ENCODE measurements around the gene ZC3H4. TPM values are rescaled to one million over a fixed set of nuclear protein-coding genes. Genes with fewer than 3 reads are reported as not detected.
A peak's percentile ranks its signal among the peaks of the same experiment; 100 is the strongest.

Gene ZC3H4
- total and polyA plus RNA-seq, 2 of the 8 experiments (the other 6 are each of a cell fraction or from before 2014, with no cell fraction given), result 6.6 to 92.0 TPM

GRCh38 chr19:47133021-47133471 lies 19.5 kb upstream of the ZC3H4 start:
- Histone ChIP-seq H4K5ac (ENCODE audit: insufficient read length, low read depth, low read length) (no peak overlapping the region), H3K79me1 (ENCODE audit: low read depth, low read length) (no peaks in the 10 kb centered on the region; the same call in 1 of the 2 replicates), H3K27ac (ENCODE audit: low read depth, low read length) (no peak overlapping the region), H3K14ac (ENCODE audit: insufficient read length) (no peak overlapping the region), H2AFZ (ENCODE audit: low read length) (no peak overlapping the region), H2BK120ac (replicated peaks; ENCODE audit: low read depth, low read length) (no peak overlapping the region), H3K4ac (replicated peaks; ENCODE audit: insufficient read length, low read depth, low read length) (no peak overlapping the region), H3K4me2 (ENCODE audit: insufficient read depth in 1 of 2, low read depth in 2 of 2, low read length in 2 of 2) (peak overlapping the region; percentile 76 to 82; a peak in 3 of 4 replicates), H4K8ac (ENCODE audit: extremely low read depth, insufficient read depth, low read length) (no peak overlapping the region), H2BK15ac (ENCODE audit: low read length) (no peak overlapping the region), H3K27me3 (replicated peaks in 1 of 4; ENCODE audit: control insufficient read depth in 3 of 4, extremely low read depth in 1 of 4, insufficient read depth in 3 of 4, low read length in 3 of 4) (no peaks in the 10 kb centered on the region), H3K23me2 (ENCODE audit: low read depth, low read length) (peaks cover 5% of the 10 kb centered on the region; the same call in 1 of the 2 replicates), H2BK12ac (ENCODE audit: low read depth, low read length) (no peak overlapping the region), H4K91ac (replicated peaks; ENCODE audit: insufficient read length, low read length) (no peak overlapping the region), H3K4me1 (replicated peaks in 1 of 4; ENCODE audit: control insufficient read depth in 3 of 4, insufficient read depth in 4 of 4, low read length in 3 of 4) (peaks cover 0 to 8% (median 7%) of the 10 kb centered on the region in 4 experiments; a peak in 5 of 7 replicates), H2AK5ac (ENCODE audit: low read depth, low read length) (no peak overlapping the region), H3K56ac (replicated peaks; ENCODE audit: insufficient read length, low read depth, low read length) (no peak overlapping the region), H3K9ac (replicated peaks in 1 of 4; ENCODE audit: extremely low read depth in 1 of 4, low read depth in 3 of 4, low read length in 3 of 4) (no peak overlapping the region; a peak in 1 of 7 replicates), H3K18ac (ENCODE audit: extremely low read depth, low read length) (no peak overlapping the region), H3K4me3 (ENCODE audit: extremely low read depth in 1 of 4, insufficient read depth in 2 of 4, low read depth in 3 of 4, low read length in 4 of 4) (peak overlapping the region in 2 of 4 experiments; percentile 90; a peak in 3 of 8 replicates), H3K9me3 (ENCODE audit: insufficient read depth in 2 of 2, low read depth in 1 of 2, low read length in 1 of 2) (no peaks in the 10 kb centered on the region), H3K79me2 (ENCODE audit: control insufficient read depth in 1 of 2, insufficient read depth in 2 of 2, low read length in 2 of 2) (peaks cover 56 to 74% of the 10 kb centered on the region in 2 experiments), H3K23ac (ENCODE audit: insufficient read length) (no peak overlapping the region), H2BK5ac (ENCODE audit: low read depth, low read length) (no peak overlapping the region), H4K20me1 (replicated peaks in 1 of 2; ENCODE audit: control insufficient read depth in 1 of 2, insufficient read depth in 2 of 2, low read length in 2 of 2) (peaks cover 26 to 31% of the 10 kb centered on the region in 2 experiments), H3K36me3 (ENCODE audit: control insufficient read depth in 2 of 4, insufficient read depth in 4 of 4, low read length in 3 of 4) (peaks cover 0 to 22% (median 1%) of the 10 kb centered on the region in 4 experiments; a peak in 4 of 8 replicates), H2BK20ac (ENCODE audit: low read length) (no peak overlapping the region)
- ChIA-PET POLR2A (ENCODE audit: partially characterized antibody) (interaction anchor here (1.1 to 5.5 kb wide), 8 partner anchors 9 to 93 kb away, joined by 5 to 44 read pairs (median 10); partner anchors contain the start of gene ZC3H4), CTCF (ENCODE audit: partially characterized antibody) (interaction anchor here (0.6 to 2.6 kb wide), 7 partner anchors 17 to 378 kb away, joined by 3 to 9 read pairs (median 5); no protein-coding TSS in a partner anchor)
- TF ChIP-seq CTCF (IDR thresholded peaks at IDR 0.05; ENCODE audit: control extremely low read depth in 1 of 3, insufficient read depth in 1 of 3, low read depth in 1 of 3, low read length in 3 of 3) (no peak), SIX5 (IDR thresholded peaks at IDR 0.05; ENCODE audit: low read depth, low read length) (no peak), RFX5 (IDR thresholded peaks at IDR 0.05; ENCODE audit: borderline replicate concordance, low read depth, low read length) (no peak), JUND (IDR thresholded peaks at IDR 0.05; ENCODE audit: low read length) (no peak), POLR2AphosphoS5 (IDR thresholded peaks at IDR 0.05; ENCODE audit: low read depth, low read length) (no peak), SUZ12 (IDR thresholded peaks at IDR 0.05; ENCODE audit: low read length) (no peak), TCF12 (IDR thresholded peaks at IDR 0.05; ENCODE audit: low read depth, low read length) (no peak), NANOG (IDR thresholded peaks at IDR 0.05; ENCODE audit: insufficient read depth, low read depth, low read length, poor library complexity, severe bottlenecking) (no peak), EGR1 (IDR thresholded peaks at IDR 0.05; ENCODE audit: borderline replicate concordance, low read depth, low read length) (no peak), GABPA (IDR thresholded peaks at IDR 0.05; ENCODE audit: borderline replicate concordance, insufficient read depth, low read length) (no peak), PHF8 (conservative IDR thresholded peaks at IDR 0.05; ENCODE audit: low read depth, low read length) (no peak)
- DNase-seq (ENCODE audit: low read depth in 1 of 2, low spot score in 2 of 2) (no peak), FAIRE-seq (no peak)
- WGBS, 2 experiments (ENCODE audit: extremely low coverage in 1 of 2, insufficient coverage in 1 of 2, insufficient read length in 1 of 2, insufficient replicate concordance in 2 of 2, low coverage in 1 of 2, low lambda C conversion rate in 2 of 2, missing lambda C conversion rate in 1 of 2), result 91% methylated on average over 11 of the region's 11 CpGs; no CpG with 5 or more reads in 1 of the 2 experiments
